Lower leg skin (tissue), 3 donors: Measurements from ENCODE around the gene PLEK2.

Experiments used
- POLR2A ChIP-seq, 2 donors: fragments of 450-650 bp; IDR thresholded peaks; one replicate each; pipeline ENCODE4 v1.6.1; 2016 to 2017; ENCODE audit warnings: antibody characterized with exemption in 2 of 2, mild to moderate bottlenecking in 1 of 2, moderate library complexity in 1 of 2
- TF ChIP-seq, protein P1 (sequence below), 3 donors: fragments of 450-650 bp; IDR thresholded peaks; one replicate each; pipeline ENCODE4 v1.5.1; 2016; ENCODE audit warnings: antibody characterized with exemption in 3 of 3, mild to moderate bottlenecking in 3 of 3, moderate library complexity in 2 of 3

DNA sequence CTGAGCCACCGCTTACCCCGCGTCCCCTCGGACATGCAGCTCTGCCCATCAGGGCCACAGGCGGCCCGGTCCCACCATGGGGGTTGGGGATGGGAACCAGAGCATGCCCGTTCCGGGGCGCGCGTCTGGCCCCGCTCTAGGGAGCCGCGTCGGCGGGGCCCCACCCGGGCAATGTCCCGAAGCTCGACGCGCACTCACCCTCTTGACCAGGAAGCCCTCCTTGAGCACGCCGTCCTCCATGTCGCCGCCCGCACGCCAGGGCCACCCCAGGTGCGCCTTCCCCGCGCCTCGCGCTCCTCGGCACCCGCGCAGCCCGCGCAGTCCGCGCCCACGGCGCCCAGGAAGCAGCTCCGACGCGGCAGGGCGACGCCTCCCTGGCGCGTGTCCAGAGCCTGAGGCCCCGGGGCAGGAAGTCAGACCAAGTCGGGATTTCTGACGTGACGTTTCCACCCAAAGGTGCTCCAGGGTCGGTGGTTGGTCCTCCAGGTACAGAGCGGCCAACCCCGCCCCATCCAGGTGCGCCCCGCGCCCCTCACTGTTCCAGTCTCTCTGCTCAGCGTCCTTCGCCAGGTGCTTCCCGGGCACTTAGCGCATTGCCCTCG, at the start of gene PLEK2:
- TF ChIP-seq, protein P1, sequence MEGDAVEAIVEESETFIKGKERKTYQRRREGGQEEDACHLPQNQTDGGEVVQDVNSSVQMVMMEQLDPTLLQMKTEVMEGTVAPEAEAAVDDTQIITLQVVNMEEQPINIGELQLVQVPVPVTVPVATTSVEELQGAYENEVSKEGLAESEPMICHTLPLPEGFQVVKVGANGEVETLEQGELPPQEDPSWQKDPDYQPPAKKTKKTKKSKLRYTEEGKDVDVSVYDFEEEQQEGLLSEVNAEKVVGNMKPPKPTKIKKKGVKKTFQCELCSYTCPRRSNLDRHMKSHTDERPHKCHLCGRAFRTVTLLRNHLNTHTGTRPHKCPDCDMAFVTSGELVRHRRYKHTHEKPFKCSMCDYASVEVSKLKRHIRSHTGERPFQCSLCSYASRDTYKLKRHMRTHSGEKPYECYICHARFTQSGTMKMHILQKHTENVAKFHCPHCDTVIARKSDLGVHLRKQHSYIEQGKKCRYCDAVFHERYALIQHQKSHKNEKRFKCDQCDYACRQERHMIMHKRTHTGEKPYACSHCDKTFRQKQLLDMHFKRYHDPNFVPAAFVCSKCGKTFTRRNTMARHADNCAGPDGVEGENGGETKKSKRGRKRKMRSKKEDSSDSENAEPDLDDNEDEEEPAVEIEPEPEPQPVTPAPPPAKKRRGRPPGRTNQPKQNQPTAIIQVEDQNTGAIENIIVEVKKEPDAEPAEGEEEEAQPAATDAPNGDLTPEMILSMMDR (IDR thresholded peaks at IDR 0.05): no peak
- no peak for TF ChIP-seq POLR2A (IDR thresholded peaks at IDR 0.05)
